ENCODE results near the gene INS. TPM values are rescaled to one million over a fixed set of nuclear protein-coding genes. Genes with fewer than 3 reads are reported as not detected.

INS gene
- total and polyA plus RNA-seq, 2 of the 8 experiments (the other 6 are each of a cell fraction or from before 2014, with no cell fraction given): not detected

DNA sequence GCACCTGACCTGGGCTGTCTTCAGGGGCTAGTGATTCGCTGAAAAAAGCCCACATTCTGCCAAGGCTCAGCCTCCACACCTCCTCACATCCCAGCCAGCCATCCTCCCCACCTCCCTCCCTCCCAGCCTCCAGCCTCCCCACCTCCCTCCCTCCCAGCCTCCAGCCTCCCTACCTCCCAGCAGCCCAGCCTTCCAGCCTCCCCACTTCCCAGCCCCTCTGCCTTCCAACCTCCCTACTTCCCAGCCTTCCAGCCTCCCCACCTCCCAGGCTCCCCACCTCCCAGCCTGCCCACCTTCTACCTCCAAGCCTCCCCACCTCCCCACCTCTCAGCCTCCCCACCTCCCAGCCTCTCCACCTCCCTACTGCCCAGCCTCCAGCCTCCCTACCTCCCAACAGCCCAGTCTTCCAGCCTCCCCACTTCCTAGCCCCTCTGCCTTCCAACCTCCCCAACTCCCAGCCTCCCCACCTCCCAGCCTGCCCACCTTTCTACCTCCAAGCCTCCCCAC, 44.3 kb upstream of the INS start:
- H3K14ac ChIP-seq (ENCODE audit: insufficient read length): no peak overlapping the region
- ChIA-PET POLR2A (ENCODE audit: partially characterized antibody) (no interaction called here), CTCF (ENCODE audit: partially characterized antibody) (interaction anchor here (8.6 kb wide), 1 partner anchor 95 kb away, joined by 248 read pairs; the partner anchor contains the start of genes C11orf21 and TSPAN32)
- FAIRE-seq (no peak), DNase-seq (ENCODE audit: low read depth in 1 of 2, low spot score in 2 of 2) (peak in 1 of 2 experiments; percentile 20)
- no peak overlapping the region for H3K9ac ChIP-seq (replicated peaks in 1 of 4; ENCODE audit: extremely low read depth in 1 of 4, low read depth in 3 of 4, low read length in 3 of 4)
- no peak overlapping the region for H2AFZ ChIP-seq (ENCODE audit: low read length)
- H4K5ac ChIP-seq (ENCODE audit: insufficient read length, low read depth, low read length): no peak overlapping the region
- H3K9me3 ChIP-seq (ENCODE audit: insufficient read depth in 2 of 2, low read depth in 1 of 2, low read length in 1 of 2): no peaks in the 10 kb centered on the region
- no peak overlapping the region for H3K4me2 ChIP-seq (ENCODE audit: insufficient read depth in 1 of 2, low read depth in 2 of 2, low read length in 2 of 2)
- H3K4me3 ChIP-seq (ENCODE audit: extremely low read depth in 1 of 4, insufficient read depth in 2 of 4, low read depth in 3 of 4, low read length in 4 of 4): no peak overlapping the region
- H2BK120ac ChIP-seq (replicated peaks; ENCODE audit: low read depth, low read length): no peak overlapping the region
- no peak overlapping the region for H3K4ac ChIP-seq (replicated peaks; ENCODE audit: insufficient read length, low read depth, low read length)
- no peak overlapping the region for H4K91ac ChIP-seq (replicated peaks; ENCODE audit: insufficient read length, low read length)
- H2BK20ac ChIP-seq (ENCODE audit: low read length): no peak overlapping the region
- no peak overlapping the region for H3K23ac ChIP-seq (ENCODE audit: insufficient read length)
- no peak overlapping the region for H2AK5ac ChIP-seq (ENCODE audit: low read depth, low read length)
- H4K8ac ChIP-seq (ENCODE audit: extremely low read depth, insufficient read depth, low read length): no peak overlapping the region
- no peak overlapping the region for H3K27ac ChIP-seq (ENCODE audit: low read depth, low read length)
- H3K4me1 ChIP-seq (replicated peaks in 1 of 4; ENCODE audit: control insufficient read depth in 3 of 4, insufficient read depth in 4 of 4, low read length in 3 of 4): no peaks in the 10 kb centered on the region; a peak in 1 of 7 replicates
- no peak overlapping the region for H3K18ac ChIP-seq (ENCODE audit: extremely low read depth, low read length)
- H3K23me2 ChIP-seq (ENCODE audit: low read depth, low read length): peaks cover 3% of the 10 kb centered on the region; the same call in 1 of the 2 replicates
- no peak overlapping the region for H2BK5ac ChIP-seq (ENCODE audit: low read depth, low read length)
- no peaks in the 10 kb centered on the region for H4K20me1 ChIP-seq (replicated peaks in 1 of 2; ENCODE audit: control insufficient read depth in 1 of 2, insufficient read depth in 2 of 2, low read length in 2 of 2)
- no peaks in the 10 kb centered on the region for H3K27me3 ChIP-seq (replicated peaks in 1 of 4; ENCODE audit: control insufficient read depth in 3 of 4, extremely low read depth in 1 of 4, insufficient read depth in 3 of 4, low read length in 3 of 4)
- no peaks in the 10 kb centered on the region; the same call in 1 of the 2 replicates for H3K79me1 ChIP-seq (ENCODE audit: low read depth, low read length)
- no peaks in the 10 kb centered on the region for H3K36me3 ChIP-seq (ENCODE audit: control insufficient read depth in 2 of 4, insufficient read depth in 4 of 4, low read length in 3 of 4)
- no peak overlapping the region for H2BK12ac ChIP-seq (ENCODE audit: low read depth, low read length)
- TF ChIP-seq SUZ12 (IDR thresholded peaks at IDR 0.05; ENCODE audit: low read length) (no peak), SP2 (IDR thresholded peaks at IDR 0.05; ENCODE audit: low read length) (no peak), ZNF274 (IDR thresholded peaks at IDR 0.05; ENCODE audit: borderline replicate concordance, extremely low read depth, low read length) (no peak)
- TF ChIP-seq, protein P1, sequence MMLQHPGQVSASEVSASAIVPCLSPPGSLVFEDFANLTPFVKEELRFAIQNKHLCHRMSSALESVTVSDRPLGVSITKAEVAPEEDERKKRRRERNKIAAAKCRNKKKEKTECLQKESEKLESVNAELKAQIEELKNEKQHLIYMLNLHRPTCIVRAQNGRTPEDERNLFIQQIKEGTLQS (IDR thresholded peaks at IDR 0.05; ENCODE audit: insufficient read depth, low read depth, low read length): no peak
- H3K79me2 ChIP-seq (ENCODE audit: control insufficient read depth in 1 of 2, insufficient read depth in 2 of 2, low read length in 2 of 2): no peaks in the 10 kb centered on the region
- H2BK15ac ChIP-seq (ENCODE audit: low read length): no peak overlapping the region
- H3K56ac ChIP-seq (replicated peaks; ENCODE audit: insufficient read length, low read depth, low read length): no peak overlapping the region
- 83% methylated on average over 1 of the region's 1 CpG; no CpG with 5 or more reads in 1 of the 2 experiments for WGBS, 2 experiments (ENCODE audit: extremely low coverage in 1 of 2, insufficient coverage in 1 of 2, insufficient read length in 1 of 2, insufficient replicate concordance in 2 of 2, low coverage in 1 of 2, low lambda C conversion rate in 2 of 2, missing lambda C conversion rate in 1 of 2)

Measured in H1 (cell line).